ENCODE measurements around the gene AOAH. TPM values are rescaled to one million over a fixed set of nuclear protein-coding genes. Genes with fewer than 3 reads are reported as not detected.

Gene AOAH
- total and polyA plus RNA-seq, 2 donors from 2014 or later, result 2.7 to 24.7 TPM

DNA sequence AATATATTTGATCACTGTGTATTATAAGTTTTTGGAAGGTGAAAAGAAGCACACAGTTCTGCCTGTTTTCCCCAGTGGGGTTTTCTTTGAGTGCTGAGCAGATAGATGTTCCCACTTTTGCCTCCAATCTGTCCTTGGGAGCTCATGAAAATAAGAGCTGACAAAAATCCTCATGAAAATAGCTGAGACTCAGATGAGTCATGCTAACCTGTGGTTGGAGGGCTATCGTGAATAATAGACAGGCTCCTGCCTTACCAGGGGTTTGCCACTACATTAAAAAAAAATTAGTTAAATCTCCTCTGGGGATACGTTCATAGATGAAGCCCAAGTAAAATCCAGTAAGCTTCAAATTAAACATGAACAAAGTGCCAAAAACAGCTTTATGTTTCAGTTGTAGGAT lies 10.9 kb upstream of the AOAH start:
- Histone ChIP-seq H3K36me3 (ENCODE audit: control insufficient read depth in 2 of 3, insufficient read depth in 3 of 3, low read length in 3 of 3) (no peaks in the 10 kb centered on the region), H3K9me3 (ENCODE audit: control insufficient read depth in 2 of 3, insufficient read depth in 1 of 3, low read length in 3 of 3) (no peaks in the 10 kb centered on the region), H3K27ac (ENCODE audit: low read depth in 2 of 2, low read length in 2 of 2) (no peak overlapping the region), H3K4me1 (ENCODE audit: control insufficient read depth in 2 of 3, insufficient read depth in 2 of 3, low read depth in 1 of 3, low read length in 3 of 3) (peaks cover 0 to 2% (median 0%) of the 10 kb centered on the region in 3 donors), H3K9ac (ENCODE audit: low read length in 3 of 3) (no peak overlapping the region), H3K27me3 (ENCODE audit: control insufficient read depth, insufficient read depth, low read length) (no peaks in the 10 kb centered on the region), H3K4me3 (ENCODE audit: low read length in 3 of 3) (no peak overlapping the region)
- intact Hi-C loops (cut with DNase I), result no loop called here
- FAIRE-seq (no peak), DNase-seq (no peak)
- TF ChIP-seq, protein P1, sequence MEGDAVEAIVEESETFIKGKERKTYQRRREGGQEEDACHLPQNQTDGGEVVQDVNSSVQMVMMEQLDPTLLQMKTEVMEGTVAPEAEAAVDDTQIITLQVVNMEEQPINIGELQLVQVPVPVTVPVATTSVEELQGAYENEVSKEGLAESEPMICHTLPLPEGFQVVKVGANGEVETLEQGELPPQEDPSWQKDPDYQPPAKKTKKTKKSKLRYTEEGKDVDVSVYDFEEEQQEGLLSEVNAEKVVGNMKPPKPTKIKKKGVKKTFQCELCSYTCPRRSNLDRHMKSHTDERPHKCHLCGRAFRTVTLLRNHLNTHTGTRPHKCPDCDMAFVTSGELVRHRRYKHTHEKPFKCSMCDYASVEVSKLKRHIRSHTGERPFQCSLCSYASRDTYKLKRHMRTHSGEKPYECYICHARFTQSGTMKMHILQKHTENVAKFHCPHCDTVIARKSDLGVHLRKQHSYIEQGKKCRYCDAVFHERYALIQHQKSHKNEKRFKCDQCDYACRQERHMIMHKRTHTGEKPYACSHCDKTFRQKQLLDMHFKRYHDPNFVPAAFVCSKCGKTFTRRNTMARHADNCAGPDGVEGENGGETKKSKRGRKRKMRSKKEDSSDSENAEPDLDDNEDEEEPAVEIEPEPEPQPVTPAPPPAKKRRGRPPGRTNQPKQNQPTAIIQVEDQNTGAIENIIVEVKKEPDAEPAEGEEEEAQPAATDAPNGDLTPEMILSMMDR (IDR thresholded peaks at IDR 0.05; ENCODE audit: borderline replicate concordance, extremely low read depth, insufficient read depth), result no peak

DNA sequence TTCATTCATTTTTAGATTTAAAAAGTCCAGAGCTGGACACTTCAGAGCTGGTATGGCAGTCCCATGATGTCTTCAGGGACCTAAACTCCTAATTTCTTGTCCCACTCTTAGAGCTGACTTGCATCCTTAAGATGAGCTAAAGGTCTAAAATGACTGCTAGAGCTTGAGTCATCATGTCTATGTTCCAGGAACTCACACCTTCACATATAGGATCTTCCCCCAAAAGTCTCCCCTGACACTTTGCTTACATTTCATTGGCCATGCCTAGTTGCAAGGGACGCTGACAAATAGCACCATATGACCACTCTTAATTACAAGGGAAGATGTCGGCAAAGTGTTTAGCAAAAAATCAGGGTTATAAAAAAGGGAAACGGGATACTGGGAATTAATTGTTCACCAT lies 10.4 kb upstream of the AOAH start:
- Histone ChIP-seq H3K36me3 (ENCODE audit: control insufficient read depth in 2 of 3, insufficient read depth in 3 of 3, low read length in 3 of 3) (no peaks in the 10 kb centered on the region), H3K9ac (ENCODE audit: low read length in 3 of 3) (no peak overlapping the region), H3K27ac (ENCODE audit: low read depth in 2 of 2, low read length in 2 of 2) (no peak overlapping the region), H3K9me3 (ENCODE audit: control insufficient read depth in 2 of 3, insufficient read depth in 1 of 3, low read length in 3 of 3) (no peaks in the 10 kb centered on the region), H3K4me3 (ENCODE audit: low read length in 3 of 3) (no peak overlapping the region), H3K4me1 (ENCODE audit: control insufficient read depth in 2 of 3, insufficient read depth in 2 of 3, low read depth in 1 of 3, low read length in 3 of 3) (peaks cover 0 to 2% (median 0%) of the 10 kb centered on the region in 3 donors), H3K27me3 (ENCODE audit: control insufficient read depth, insufficient read depth, low read length) (no peaks in the 10 kb centered on the region)
- FAIRE-seq (no peak), DNase-seq (no peak)
- TF ChIP-seq, protein P1 (IDR thresholded peaks at IDR 0.05; ENCODE audit: borderline replicate concordance, extremely low read depth, insufficient read depth), result no peak
- intact Hi-C loops (cut with DNase I), result no loop called here

DNA sequence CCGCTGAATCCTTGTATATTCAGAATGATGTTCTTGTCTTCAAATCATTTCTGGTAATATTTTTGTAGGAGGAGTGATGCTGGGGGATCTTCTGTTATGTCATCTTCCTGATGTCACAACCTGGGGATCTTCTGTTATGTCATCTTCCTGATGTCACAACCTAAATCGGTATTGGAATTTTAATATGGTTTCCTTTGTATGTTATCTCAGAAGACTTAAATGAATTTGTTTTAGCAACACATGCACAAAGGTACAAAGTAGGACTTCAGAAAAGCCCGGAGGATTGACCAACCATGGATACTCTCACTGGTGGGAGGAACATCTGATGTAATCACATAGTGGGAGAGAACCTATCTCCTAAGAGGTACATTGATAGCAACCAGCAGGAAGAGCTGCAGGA lies 9.1 kb upstream of the AOAH start:
- Histone ChIP-seq H3K4me3 (ENCODE audit: low read length in 3 of 3) (no peak overlapping the region), H3K9ac (ENCODE audit: low read length in 3 of 3) (no peak overlapping the region), H3K36me3 (ENCODE audit: control insufficient read depth in 2 of 3, insufficient read depth in 3 of 3, low read length in 3 of 3) (no peaks in the 10 kb centered on the region), H3K9me3 (ENCODE audit: control insufficient read depth in 2 of 3, insufficient read depth in 1 of 3, low read length in 3 of 3) (peaks cover 0 to 3% (median 0%) of the 10 kb centered on the region in 3 donors), H3K27ac (ENCODE audit: low read depth in 2 of 2, low read length in 2 of 2) (no peak overlapping the region), H3K4me1 (ENCODE audit: control insufficient read depth in 2 of 3, insufficient read depth in 2 of 3, low read depth in 1 of 3, low read length in 3 of 3) (peaks cover 0 to 2% (median 0%) of the 10 kb centered on the region in 3 donors), H3K27me3 (ENCODE audit: control insufficient read depth, insufficient read depth, low read length) (no peaks in the 10 kb centered on the region)
- TF ChIP-seq, protein P1 (IDR thresholded peaks at IDR 0.05; ENCODE audit: borderline replicate concordance, extremely low read depth, insufficient read depth), result no peak
- intact Hi-C loops (cut with DNase I), result no loop called here
- DNase-seq, result no peak
- no peak for FAIRE-seq

DNA sequence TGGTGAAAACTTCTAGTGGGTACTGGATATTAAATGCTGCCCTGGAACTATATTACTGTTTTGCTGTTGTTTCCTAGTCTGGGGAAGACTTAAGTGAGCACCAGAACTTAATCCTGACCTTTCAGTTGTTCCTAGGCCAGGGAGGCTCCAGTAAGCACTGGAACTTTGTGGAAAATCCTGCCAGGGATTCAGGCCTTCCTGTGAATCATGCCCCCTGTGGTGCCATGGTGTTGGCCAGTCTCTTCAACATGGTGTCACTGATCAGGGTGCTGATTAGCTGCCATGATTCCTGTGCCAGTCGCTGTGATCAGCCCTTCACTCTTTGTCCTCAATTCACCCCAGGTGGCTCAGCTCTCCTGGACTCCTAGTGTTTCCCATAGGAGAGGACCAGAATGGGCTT lies 8.5 kb upstream of the AOAH start:
- FAIRE-seq (no peak), DNase-seq (no peak)
- Histone ChIP-seq H3K9me3 (ENCODE audit: control insufficient read depth in 2 of 3, insufficient read depth in 1 of 3, low read length in 3 of 3) (peaks cover 0 to 3% (median 0%) of the 10 kb centered on the region in 3 donors), H3K9ac (ENCODE audit: low read length in 3 of 3) (no peak overlapping the region), H3K36me3 (ENCODE audit: control insufficient read depth in 2 of 3, insufficient read depth in 3 of 3, low read length in 3 of 3) (no peaks in the 10 kb centered on the region), H3K4me3 (ENCODE audit: low read length in 3 of 3) (no peak overlapping the region), H3K27me3 (ENCODE audit: control insufficient read depth, insufficient read depth, low read length) (no peaks in the 10 kb centered on the region), H3K27ac (ENCODE audit: low read depth in 2 of 2, low read length in 2 of 2) (no peak overlapping the region), H3K4me1 (ENCODE audit: control insufficient read depth in 2 of 3, insufficient read depth in 2 of 3, low read depth in 1 of 3, low read length in 3 of 3) (peaks cover 0 to 2% (median 0%) of the 10 kb centered on the region in 3 donors)
- intact Hi-C loops (cut with DNase I), result no loop called here
- TF ChIP-seq, protein P1 (IDR thresholded peaks at IDR 0.05; ENCODE audit: borderline replicate concordance, extremely low read depth, insufficient read depth), result no peak

Measured in kidney (tissue), 14 donors.